ENCODE results near the gene FAAP100.
"Not testable (repeated sequence)": the region's sequence is repeated elsewhere in the genome, so short reads cannot be mapped to it uniquely, and the experiment has no call there.

FAAP100 gene

GRCh38 chr17:81552244-81553017 is at the start of gene FAAP100:
FAAP100 (minus strand) TSS chr17:81552353; CDS start chr17:81552330, 23 bp downstream.
- peak; percentile 62 for DNase-seq (ENCODE audit: low read depth)

DNA sequence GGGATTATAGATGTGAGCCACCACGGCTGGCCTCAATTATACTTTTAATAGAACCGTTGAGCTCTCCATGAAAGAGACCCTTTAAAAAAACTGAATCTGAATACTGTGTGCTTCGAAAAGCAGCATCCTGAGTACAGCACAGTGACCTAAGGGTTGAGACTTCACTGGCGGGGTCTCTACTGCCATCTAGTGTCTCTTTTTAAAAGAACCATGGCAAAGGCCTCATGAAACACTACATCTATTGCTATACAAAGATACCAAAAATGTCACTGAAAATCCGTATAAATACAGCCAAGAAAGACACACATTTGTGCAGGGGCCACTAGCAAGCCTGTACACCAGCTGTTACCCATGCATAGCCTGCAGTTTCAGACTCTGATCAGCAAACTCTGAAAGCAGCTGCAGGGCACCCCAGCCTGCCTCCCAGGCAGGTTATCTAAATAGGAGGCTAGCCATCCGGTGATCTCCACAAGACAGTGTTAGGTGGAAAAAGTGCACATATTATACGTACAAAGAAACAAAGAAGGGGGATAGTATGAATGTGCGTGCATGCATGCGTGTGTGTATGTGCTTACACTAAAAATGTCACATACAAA is 49.5 kb upstream of the FAAP100 start:
- DNase-seq (ENCODE audit: low read depth): no peak

GRCh38 chr17:81599719-81600486 is 47.8 kb upstream of the FAAP100 start:
- DNase-seq (ENCODE audit: low read depth): no peak

GRCh38 chr17:81593105-81593871 is 41.1 kb upstream of the FAAP100 start:
- DNase-seq (ENCODE audit: low read depth): no peak

DNA sequence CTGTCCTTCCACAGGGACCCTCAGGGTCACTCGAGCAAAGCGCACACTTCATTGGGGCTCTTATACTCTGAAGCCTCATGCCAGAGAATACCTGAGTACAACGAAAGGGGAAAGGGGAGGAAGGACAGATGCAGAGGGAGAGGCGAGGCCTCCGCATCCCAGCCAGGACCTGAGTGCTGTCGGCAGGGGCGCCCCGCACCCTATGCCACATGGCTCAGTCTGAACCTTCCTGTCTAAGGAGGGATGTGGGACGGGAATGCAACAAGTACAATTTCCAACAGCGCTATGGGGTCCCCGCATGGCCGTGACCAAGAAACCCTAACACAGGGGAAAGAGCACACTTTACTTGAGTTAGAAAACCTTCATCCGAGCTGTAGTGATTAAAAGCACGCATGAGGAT is 39.8 kb upstream of the FAAP100 start:
- DNase-seq (ENCODE audit: low read depth): no peak

- DNase-seq (ENCODE audit: low read depth): no peak
Measured at GRCh38 chr17:81590121-81590520, 38.0 kb upstream of the FAAP100 start.

DNA sequence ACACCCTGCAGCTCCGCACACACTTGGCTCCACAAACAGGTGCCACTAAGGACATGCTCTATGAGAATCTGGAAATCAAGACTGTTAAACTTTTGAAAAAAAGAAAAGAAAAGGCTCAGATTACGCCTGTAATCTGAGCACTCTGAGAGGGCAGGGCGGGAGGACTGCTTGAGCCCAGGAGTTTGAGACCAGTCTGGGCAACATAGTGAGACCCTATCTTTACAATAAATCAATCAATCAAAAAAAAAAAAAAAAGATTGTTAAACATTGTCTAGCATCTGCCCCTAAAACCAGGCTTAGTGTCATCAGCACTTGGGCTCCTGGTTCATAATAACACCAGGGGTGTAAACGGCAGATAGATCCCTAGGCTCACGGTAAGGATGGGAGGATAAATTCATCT is 37.5 kb upstream of the FAAP100 start:
- DNase-seq (ENCODE audit: low read depth): no peak

DNA sequence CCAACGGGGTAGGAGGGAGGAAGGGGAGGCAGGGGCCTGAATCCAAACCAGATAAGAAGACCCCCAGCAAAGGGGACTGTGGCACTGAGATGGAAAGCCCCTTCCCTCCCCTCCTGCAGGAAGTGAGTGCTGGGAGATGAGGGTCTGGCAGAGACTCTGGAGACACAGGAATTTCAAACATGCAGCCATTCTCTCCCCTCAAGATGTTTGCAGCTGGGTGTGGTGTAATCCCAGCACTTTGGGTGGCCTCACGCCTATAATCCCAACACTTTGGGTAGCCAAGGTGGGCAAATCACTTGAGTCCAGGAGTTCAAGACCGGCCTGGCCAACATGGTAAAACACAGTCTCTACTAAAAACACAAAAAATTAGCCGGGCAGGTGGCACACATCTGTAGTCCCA is 33.9 kb upstream of the FAAP100 start:
- no peak for DNase-seq (ENCODE audit: low read depth)

GRCh38 chr17:81584771-81585170 is 32.6 kb upstream of the FAAP100 start:
- DNase-seq (ENCODE audit: low read depth): not testable (repeated sequence)

- no peak for DNase-seq (ENCODE audit: low read depth)
Measured at GRCh38 chr17:81583589-81584342, 31.6 kb upstream of the FAAP100 start.

- no peak for DNase-seq (ENCODE audit: low read depth)
Measured at GRCh38 chr17:81582749-81583148, 30.6 kb upstream of the FAAP100 start.

GRCh38 chr17:81582341-81582740 is 30.2 kb upstream of the FAAP100 start:
- no peak for DNase-seq (ENCODE audit: low read depth)

- no peak for DNase-seq (ENCODE audit: low read depth)
Measured at GRCh38 chr17:81581758-81582157, 29.6 kb upstream of the FAAP100 start.

GRCh38 chr17:81580481-81580880 is 28.3 kb upstream of the FAAP100 start:
- DNase-seq (ENCODE audit: low read depth): no peak

GRCh38 chr17:81579821-81580321 is 27.7 kb upstream of the FAAP100 start:
- no peak for DNase-seq (ENCODE audit: low read depth)

GRCh38 chr17:81579298-81579697 is 27.1 kb upstream of the FAAP100 start:
- no peak for DNase-seq (ENCODE audit: low read depth)

DNA sequence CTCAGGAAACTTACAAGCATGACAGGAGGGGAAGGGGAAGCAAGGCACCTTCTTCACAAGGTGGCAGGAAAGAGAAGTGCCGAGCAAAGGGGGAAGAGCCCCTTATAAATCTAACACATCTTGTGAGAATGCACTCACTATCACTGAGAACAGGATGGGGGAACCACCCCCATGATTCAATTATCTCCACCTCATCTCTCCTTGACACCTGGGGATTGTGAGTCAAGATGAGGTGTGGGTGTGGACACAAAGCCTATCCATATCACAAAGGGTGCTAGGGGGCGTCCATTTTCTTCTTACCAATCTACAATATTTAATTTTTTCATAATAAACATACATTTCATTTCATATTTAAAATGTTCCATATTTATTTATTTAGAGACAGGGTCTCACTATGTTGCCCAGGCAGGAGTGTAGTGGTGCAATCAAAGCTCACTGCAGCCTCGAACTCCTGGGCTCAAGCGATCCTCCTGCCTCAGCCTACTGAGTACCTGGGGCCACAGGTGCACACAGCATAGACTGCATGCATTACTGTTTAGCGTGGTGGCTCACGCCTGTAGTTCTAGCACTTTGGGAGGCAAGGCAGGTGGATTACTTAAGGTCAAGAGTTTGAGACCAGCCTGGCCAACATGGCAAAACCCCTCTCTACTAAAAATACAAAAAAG is 26.5 kb upstream of the FAAP100 start:
- DNase-seq (ENCODE audit: low read depth): no peak

GRCh38 chr17:81578038-81578441 is 25.9 kb upstream of the FAAP100 start:
- no peak for DNase-seq (ENCODE audit: low read depth)

DNA sequence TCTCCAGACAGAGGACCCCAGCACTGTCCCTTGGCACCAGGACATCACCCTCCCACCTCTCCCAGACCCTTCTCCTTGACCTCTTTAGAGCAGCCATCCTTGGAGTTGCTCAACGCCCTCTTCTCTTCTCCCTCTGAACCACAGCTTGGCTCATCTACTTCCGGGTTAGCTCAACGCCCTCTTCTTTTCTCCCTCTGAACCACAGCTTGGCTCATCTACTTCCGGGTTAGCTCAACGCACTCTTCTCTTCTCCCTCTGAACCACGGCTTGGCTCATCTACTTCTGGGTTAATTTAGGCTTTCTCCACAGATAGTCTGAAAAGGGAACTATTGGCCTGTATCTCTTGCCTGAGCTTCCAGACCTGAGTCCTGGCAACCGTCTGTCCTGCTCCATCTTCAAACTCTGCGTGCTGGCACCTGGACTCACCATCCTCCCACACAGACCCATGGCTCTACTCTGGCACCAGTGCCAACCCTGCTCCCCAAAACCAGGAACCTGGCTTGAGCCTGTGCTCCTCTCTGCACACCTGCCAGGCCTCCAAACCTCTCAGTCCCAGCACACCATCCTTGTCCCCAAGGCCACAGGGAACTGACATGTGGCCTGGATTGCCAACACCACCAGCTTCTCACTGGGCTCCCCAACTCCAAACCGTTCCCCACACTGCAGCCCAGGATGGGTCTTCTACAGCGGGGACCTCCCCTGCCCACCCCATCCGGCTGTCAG is 25.3 kb upstream of the FAAP100 start:
- no peak for DNase-seq (ENCODE audit: low read depth)
